Measurements from ENCODE around the gene ANKRD9. TPM values are rescaled to one million over a fixed set of nuclear protein-coding genes. Genes with fewer than 3 reads are reported as not detected.

ANKRD9 gene
- total and polyA plus RNA-seq, 2 of the 13 experiments (the other 11 are each of a cell fraction or from before 2014, with no cell fraction given): 10.0 to 15.0 TPM

- no peak for TF ChIP-seq SRSF4 (IDR thresholded peaks at IDR 0.05; ENCODE audit: low read depth, low read length, poor library complexity, severe bottlenecking)
- TF ChIP-seq JUN (CRISPR knock-in tag; IDR thresholded peaks at IDR 0.05): no peak
- TF ChIP-seq MED13 (CRISPR knock-in tag; IDR thresholded peaks at IDR 0.05): peak; percentile 72; the same call in 1 of the 2 replicates
- TF ChIP-seq FOXK2 (IDR thresholded peaks at IDR 0.05): peak; percentile 22; the same call in 1 of the 2 replicates
- TF ChIP-seq MXI1 (IDR thresholded peaks at IDR 0.05; ENCODE audit: borderline replicate concordance, low read depth, low read length): 0 out of 3 replicates have a peak, but pooled peaks have one; percentile 13
- peak; percentile 45 for TF ChIP-seq U2AF1 (optimal IDR thresholded peaks at IDR 0.05; ENCODE audit: low read depth, low read length)
- TF ChIP-seq SIN3B (IDR thresholded peaks at IDR 0.05; ENCODE audit: low read length): no peak
- no peak for TF ChIP-seq ZNF431 (CRISPR knock-in tag; IDR thresholded peaks at IDR 0.05; ENCODE audit: borderline replicate concordance, low read depth)
- TF ChIP-seq ZNF790 (CRISPR knock-in tag; IDR thresholded peaks at IDR 0.05; ENCODE audit: borderline replicate concordance): no peak
- TF ChIP-seq PRDM15 (CRISPR knock-in tag; IDR thresholded peaks at IDR 0.05): 0 out of 2 replicates have a peak, but pooled peaks have one; percentile 32
- TF ChIP-seq HMGA1 (CRISPR knock-in tag; conservative IDR thresholded peaks at IDR 0.05): no peak
- peak; percentile 16; the same call in 1 of the 2 replicates for TF ChIP-seq ZMYM4 (CRISPR knock-in tag; IDR thresholded peaks at IDR 0.05)
- peak; percentile 64 for TF ChIP-seq POLR2G (IDR thresholded peaks at IDR 0.05; ENCODE audit: low read depth, low read length)
- no peak for TF ChIP-seq NPAS2 (CRISPR knock-in tag; IDR thresholded peaks at IDR 0.05; ENCODE audit: borderline replicate concordance)
- 0 out of 2 replicates have a peak, but pooled peaks have one; percentile 26 for TF ChIP-seq ZNF124 (CRISPR knock-in tag; IDR thresholded peaks at IDR 0.05)
- peak; percentile 80; the same call in 1 of the 2 replicates for TF ChIP-seq ZNF33A (CRISPR knock-in tag; IDR thresholded peaks at IDR 0.05; ENCODE audit: borderline replicate concordance)
- TF ChIP-seq ETS1 (CRISPR knock-in tag; IDR thresholded peaks at IDR 0.05): no peak
- TF ChIP-seq ZBTB10 (CRISPR knock-in tag; IDR thresholded peaks at IDR 0.05; ENCODE audit: borderline replicate concordance): peak; percentile 98
- TF ChIP-seq RXRB (CRISPR knock-in tag; IDR thresholded peaks at IDR 0.05; ENCODE audit: borderline replicate concordance): 0 out of 2 replicates have a peak, but pooled peaks have one; percentile 56
- 0 out of 2 replicates have a peak, but pooled peaks have one; percentile 32 for TF ChIP-seq ZNF891 (CRISPR knock-in tag; IDR thresholded peaks at IDR 0.05)
- peak; percentile 31; the same call in 1 of the 2 replicates for TF ChIP-seq ARNT2 (CRISPR knock-in tag; IDR thresholded peaks at IDR 0.05; ENCODE audit: low read depth)
Measured at GRCh38 chr14:102538602-102539543, 29.3 kb upstream of the ANKRD9 start (continued).
